ENCODE results near the gene UBL7. TPM values are rescaled to one million over a fixed set of nuclear protein-coding genes. Genes with fewer than 3 reads are reported as not detected.

Gene UBL7
- total and polyA plus RNA-seq, 2 experiments from 2014 or later: 70.4 to 78.6 TPM

GRCh38 chr15:74422652-74423430 is 38.1 kb downstream of the UBL7 start:
- no peak overlapping the region for H2AFZ ChIP-seq
- H3K9me3 ChIP-seq (ENCODE audit: low read depth): no peaks in the 10 kb centered on the region
- 44 to 47% methylated on average over 14 of the region's 14 CpGs for WGBS, 2 experiments (ENCODE audit: low coverage in 1 of 2, low lambda C conversion rate in 2 of 2, missing lambda C conversion rate in 2 of 2)
- TF ChIP-seq EZH2phosphoT487 (IDR thresholded peaks at IDR 0.05; ENCODE audit: insufficient read depth, low read depth) (no peak), EZH2 (IDR thresholded peaks at IDR 0.05; ENCODE audit: insufficient read depth, poor library complexity, severe bottlenecking) (no peak)
- no peaks in the 10 kb centered on the region; the same call in 1 of the 2 replicates for H4K20me1 ChIP-seq (ENCODE audit: insufficient read depth)
- H3K4me3 ChIP-seq: peak overlapping the region; percentile 15
- peak overlapping the region; percentile 49 for H3K9ac ChIP-seq
- peaks cover 100% of the 10 kb centered on the region for H3K79me2 ChIP-seq (ENCODE audit: insufficient read depth)
- H3K27ac ChIP-seq: peak overlapping the region; percentile 78
- peak overlapping the region; percentile 36 for H3K4me2 ChIP-seq (ENCODE audit: unreplicated experiment)
- H3K9me2 ChIP-seq (ENCODE audit: insufficient read depth): no peaks in the 10 kb centered on the region
- H3K4me1 ChIP-seq (ENCODE audit: insufficient read depth): peaks cover 79% of the 10 kb centered on the region
- DNase-seq: peak; percentile 88
- H3K36me3 ChIP-seq (ENCODE audit: low read depth): no peaks in the 10 kb centered on the region
- H3K27me3 ChIP-seq (replicated peaks; ENCODE audit: insufficient read depth): no peaks in the 10 kb centered on the region
- H3F3A ChIP-seq (ENCODE audit: insufficient read depth): peaks cover 70% of the 10 kb centered on the region
- in situ Hi-C loops (cut with MboI): no loop called here

GRCh38 chr15:74422265-74422651 is 38.7 kb downstream of the UBL7 start:
- peak overlapping the region; percentile 15; the same call in 1 of the 2 replicates for H3K4me3 ChIP-seq
- peak overlapping the region; percentile 47; the same call in 1 of the 2 replicates for H3K9ac ChIP-seq
- peaks cover 84% of the 10 kb centered on the region for H3K4me1 ChIP-seq (ENCODE audit: insufficient read depth)
- H3K4me2 ChIP-seq (ENCODE audit: unreplicated experiment): peak overlapping the region; percentile 36
- TF ChIP-seq EZH2 (IDR thresholded peaks at IDR 0.05; ENCODE audit: insufficient read depth, poor library complexity, severe bottlenecking): no peak
- no peak for TF ChIP-seq EZH2phosphoT487 (IDR thresholded peaks at IDR 0.05; ENCODE audit: insufficient read depth, low read depth)
- H3F3A ChIP-seq (ENCODE audit: insufficient read depth): peaks cover 64% of the 10 kb centered on the region
- H3K27me3 ChIP-seq (replicated peaks; ENCODE audit: insufficient read depth): no peaks in the 10 kb centered on the region
- no peaks in the 10 kb centered on the region; the same call in 1 of the 2 replicates for H4K20me1 ChIP-seq (ENCODE audit: insufficient read depth)
- in situ Hi-C loops (cut with MboI): no loop called here
- H3K9me2 ChIP-seq (ENCODE audit: insufficient read depth): no peaks in the 10 kb centered on the region
- no peak overlapping the region for H2AFZ ChIP-seq
- no peaks in the 10 kb centered on the region for H3K9me3 ChIP-seq (ENCODE audit: low read depth)
- 86 to 88% methylated on average over 9 of the region's 9 CpGs for WGBS, 2 experiments (ENCODE audit: low coverage in 1 of 2, low lambda C conversion rate in 2 of 2, missing lambda C conversion rate in 2 of 2)
- no peaks in the 10 kb centered on the region for H3K36me3 ChIP-seq (ENCODE audit: low read depth)
- peak overlapping the region; percentile 78 for H3K27ac ChIP-seq
- H3K79me2 ChIP-seq (ENCODE audit: insufficient read depth): peaks cover 100% of the 10 kb centered on the region
- no peak for DNase-seq

GRCh38 chr15:74421302-74422245 is 39.4 kb downstream of the UBL7 start:
- Histone ChIP-seq H3K4me2 (ENCODE audit: unreplicated experiment) (peak overlapping the region; percentile 60), H3F3A (ENCODE audit: insufficient read depth) (peaks cover 61% of the 10 kb centered on the region), H3K4me3 (no peak overlapping the region), H3K79me2 (ENCODE audit: insufficient read depth) (peaks cover 100% of the 10 kb centered on the region), H2AFZ (no peak overlapping the region), H3K36me3 (ENCODE audit: low read depth) (0 out of 2 replicates have a peak, but pooled peaks cover under 1% of the 10 kb centered on the region), H3K9me2 (ENCODE audit: insufficient read depth) (no peaks in the 10 kb centered on the region), H3K27ac (peak overlapping the region; percentile 78), H3K4me1 (ENCODE audit: insufficient read depth) (peaks cover 91% of the 10 kb centered on the region), H4K20me1 (ENCODE audit: insufficient read depth) (no peaks in the 10 kb centered on the region; the same call in 1 of the 2 replicates), H3K9me3 (ENCODE audit: low read depth) (no peaks in the 10 kb centered on the region), H3K9ac (peak overlapping the region; percentile 47), H3K27me3 (replicated peaks; ENCODE audit: insufficient read depth) (no peaks in the 10 kb centered on the region)
- in situ Hi-C loops (cut with MboI): no loop called here
- DNase-seq: no peak
- TF ChIP-seq EZH2 (IDR thresholded peaks at IDR 0.05; ENCODE audit: insufficient read depth, poor library complexity, severe bottlenecking): no peak
- no peak for TF ChIP-seq EZH2phosphoT487 (IDR thresholded peaks at IDR 0.05; ENCODE audit: insufficient read depth, low read depth)
- 94 to 95% methylated on average over 19 to 20 of the region's 20 CpGs for WGBS, 2 experiments (ENCODE audit: low coverage in 1 of 2, low lambda C conversion rate in 2 of 2, missing lambda C conversion rate in 2 of 2)

Data from GM23248 (cell line).